Measurements from ENCODE around the gene ACSL1. TPM values are rescaled to one million over a fixed set of nuclear protein-coding genes. Genes with fewer than 3 reads are reported as not detected.

Gene ACSL1
- total RNA-seq, 1 donor from 2014 or later = 316 TPM

GRCh38 chr4:184774152-184774551 is 51.6 kb downstream of the ACSL1 start:
- no peak for TF ChIP-seq CTCF (IDR thresholded peaks at IDR 0.05; ENCODE audit: borderline replicate concordance)
- H3K27ac ChIP-seq (replicated peaks) = no peak overlapping the region
- H3K36me3 ChIP-seq = peaks cover 93% of the 10 kb centered on the region
- H3K27me3 ChIP-seq (ENCODE audit: low read depth) = no peaks in the 10 kb centered on the region
- DNase-seq = no peak
- H3K4me1 ChIP-seq = peaks cover 22% of the 10 kb centered on the region
- intact Hi-C loops (cut with micrococcal nuclease) = no loop called here
- no peaks in the 10 kb centered on the region for H3K9me3 ChIP-seq (replicated peaks)
- no peak overlapping the region for H3K4me3 ChIP-seq

- H3K4me3 ChIP-seq = no peak overlapping the region
- no peak for TF ChIP-seq CTCF (IDR thresholded peaks at IDR 0.05; ENCODE audit: borderline replicate concordance)
- H3K27me3 ChIP-seq (ENCODE audit: low read depth) = no peaks in the 10 kb centered on the region
- H3K36me3 ChIP-seq = peaks cover 98% of the 10 kb centered on the region
- intact Hi-C loops (cut with micrococcal nuclease) = no loop called here
- H3K4me1 ChIP-seq = peaks cover 6% of the 10 kb centered on the region
- no peaks in the 10 kb centered on the region for H3K9me3 ChIP-seq (replicated peaks)
- no peak overlapping the region for H3K27ac ChIP-seq (replicated peaks)
- DNase-seq = no peak
Measured at GRCh38 chr4:184771416-184771815, 54.4 kb downstream of the ACSL1 start.

- no peak overlapping the region for H3K27ac ChIP-seq (replicated peaks)
- no peaks in the 10 kb centered on the region for H3K9me3 ChIP-seq (replicated peaks)
- intact Hi-C loops (cut with micrococcal nuclease) = no loop called here
- no peak for TF ChIP-seq CTCF (IDR thresholded peaks at IDR 0.05; ENCODE audit: borderline replicate concordance)
- H3K27me3 ChIP-seq (ENCODE audit: low read depth) = no peaks in the 10 kb centered on the region
- H3K36me3 ChIP-seq = peaks cover 100% of the 10 kb centered on the region
- DNase-seq = no peak
- H3K4me1 ChIP-seq = no peaks in the 10 kb centered on the region
- no peak overlapping the region for H3K4me3 ChIP-seq
Measured at GRCh38 chr4:184769141-184769765, 56.5 kb downstream of the ACSL1 start.

- no peak overlapping the region for H3K27ac ChIP-seq (replicated peaks)
Measured at GRCh38 chr4:184768296-184768695, 57.5 kb downstream of the ACSL1 start.

GRCh38 chr4:184766446-184766845 is 59.3 kb downstream of the ACSL1 start:
- H3K36me3 ChIP-seq = peaks cover 100% of the 10 kb centered on the region
- H3K4me3 ChIP-seq = no peak overlapping the region
- no peak overlapping the region for H3K27ac ChIP-seq (replicated peaks)
- TF ChIP-seq CTCF (IDR thresholded peaks at IDR 0.05; ENCODE audit: borderline replicate concordance) = no peak
- intact Hi-C loops (cut with micrococcal nuclease) = no loop called here
- H3K27me3 ChIP-seq (ENCODE audit: low read depth) = no peaks in the 10 kb centered on the region
- peaks cover 8% of the 10 kb centered on the region for H3K4me1 ChIP-seq
- no peak for DNase-seq
- H3K9me3 ChIP-seq (replicated peaks) = no peaks in the 10 kb centered on the region

More at GRCh38 chr4:184768296-184768695, 57.5 kb downstream of the ACSL1 start:
- no peak for TF ChIP-seq CTCF (IDR thresholded peaks at IDR 0.05; ENCODE audit: borderline replicate concordance)
- H3K4me3 ChIP-seq = no peak overlapping the region
- intact Hi-C loops (cut with micrococcal nuclease) = no loop called here
- H3K4me1 ChIP-seq = peaks cover 8% of the 10 kb centered on the region
- H3K9me3 ChIP-seq (replicated peaks) = no peaks in the 10 kb centered on the region
- DNase-seq = no peak
- peaks cover 100% of the 10 kb centered on the region for H3K36me3 ChIP-seq
- H3K27me3 ChIP-seq (ENCODE audit: low read depth) = no peaks in the 10 kb centered on the region
